ENCODE measurements around the gene CISTR.
A peak's percentile ranks its signal among the peaks of the same experiment; 100 is the strongest.

Gene CISTR

GRCh38 chr12:53713516-53713915 is 38.3 kb downstream of the CISTR start:
- DNase-seq, result no peak

DNA sequence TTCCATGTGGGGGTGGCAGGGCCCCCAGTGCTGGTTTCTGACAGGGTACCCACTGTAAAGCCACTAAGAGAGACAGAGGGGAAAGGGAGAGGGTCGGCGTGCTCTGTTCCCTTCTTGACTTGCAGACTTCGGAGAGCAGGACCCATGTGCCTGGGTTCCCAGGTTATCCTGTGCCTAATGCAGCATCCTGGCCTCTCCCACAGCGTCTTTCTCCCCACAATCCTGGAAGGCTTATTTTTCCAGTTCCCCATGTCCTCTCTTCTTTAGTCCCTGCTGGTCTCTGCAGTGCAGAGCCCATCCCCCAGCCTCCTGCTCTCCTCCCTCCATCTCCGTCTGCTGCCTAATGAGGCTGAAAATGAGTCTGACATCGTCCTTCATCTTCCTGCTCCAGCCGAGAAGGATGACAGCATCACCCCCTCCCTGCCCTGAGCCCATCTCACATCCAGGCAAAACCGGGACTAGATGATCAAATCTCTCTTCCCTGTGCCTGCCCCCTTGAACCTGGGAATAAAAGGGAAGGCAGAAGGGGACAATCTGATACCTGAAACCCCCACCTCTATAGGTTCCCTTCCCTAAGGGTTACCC is 39.6 kb downstream of the CISTR start:
- DNase-seq, result no peak

- DNase-seq, result no peak
Measured at GRCh38 chr12:53710091-53710490, 41.7 kb downstream of the CISTR start.

GRCh38 chr12:53709671-53710070 is 42.1 kb downstream of the CISTR start:
- DNase-seq, result no peak

DNA sequence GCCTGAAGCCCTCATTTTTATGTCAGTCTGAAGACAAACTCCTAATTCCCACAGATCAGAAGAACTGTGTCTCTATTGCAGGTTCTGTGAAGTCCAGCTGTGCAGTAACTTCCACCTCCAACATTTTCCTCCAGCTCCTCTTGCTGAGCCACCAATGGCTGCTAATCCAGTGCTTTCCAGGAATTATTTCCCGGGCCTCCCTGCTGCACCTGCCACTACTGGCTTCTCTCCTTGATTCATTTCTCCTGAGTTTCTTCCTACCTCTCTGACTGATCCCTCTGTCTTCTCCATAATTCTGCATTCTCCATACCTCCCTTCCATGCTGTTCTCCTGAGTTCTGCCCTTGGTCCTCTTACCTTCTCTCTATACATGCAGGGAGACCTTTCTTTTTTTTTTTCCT is 45.7 kb downstream of the CISTR start:
- no peak for DNase-seq

GRCh38 chr12:53703756-53704155 is 48.0 kb downstream of the CISTR start:
- no peak for DNase-seq

DNA sequence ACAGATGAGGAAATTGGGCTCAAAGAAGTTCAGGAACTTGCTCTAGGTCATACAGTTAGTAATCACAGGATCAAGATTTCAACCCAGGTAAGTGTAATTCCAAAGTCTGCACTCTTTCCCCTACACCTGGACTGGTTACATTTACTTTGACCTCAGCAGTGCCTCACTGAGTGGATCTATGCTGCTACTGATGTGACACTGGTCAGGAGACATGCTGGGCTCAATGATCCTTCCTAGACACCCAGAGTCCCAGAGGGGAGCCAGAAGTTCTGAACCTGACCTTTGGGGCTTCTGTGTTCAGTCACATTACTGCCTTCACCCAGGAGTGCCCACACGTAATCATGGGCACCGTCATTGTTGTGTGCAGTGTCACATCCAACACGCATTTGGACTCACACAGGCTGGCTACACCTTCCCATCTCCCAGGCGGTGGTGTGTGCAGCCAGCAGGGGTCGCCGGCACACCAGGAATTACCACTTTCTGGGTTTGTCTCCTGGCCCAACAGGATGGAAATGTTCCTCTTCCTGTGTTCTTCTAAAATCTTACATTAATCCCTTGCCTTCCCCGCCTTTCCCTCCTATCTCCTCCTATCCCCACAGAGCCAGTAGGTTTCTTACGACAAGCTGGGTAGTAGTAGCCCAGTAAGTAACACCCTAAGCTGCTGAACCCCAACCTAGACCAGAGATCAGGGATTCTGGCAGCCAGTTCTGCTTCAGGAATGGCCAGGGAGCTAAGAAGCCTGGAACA is 50.1 kb downstream of the CISTR start:
- DNase-seq, result peak; percentile 76

- DNase-seq, result no peak
Measured at GRCh38 chr12:53700567-53700966, 51.2 kb downstream of the CISTR start.

- DNase-seq, result no peak
Measured at GRCh38 chr12:53699678-53700025, 52.1 kb downstream of the CISTR start.

DNA sequence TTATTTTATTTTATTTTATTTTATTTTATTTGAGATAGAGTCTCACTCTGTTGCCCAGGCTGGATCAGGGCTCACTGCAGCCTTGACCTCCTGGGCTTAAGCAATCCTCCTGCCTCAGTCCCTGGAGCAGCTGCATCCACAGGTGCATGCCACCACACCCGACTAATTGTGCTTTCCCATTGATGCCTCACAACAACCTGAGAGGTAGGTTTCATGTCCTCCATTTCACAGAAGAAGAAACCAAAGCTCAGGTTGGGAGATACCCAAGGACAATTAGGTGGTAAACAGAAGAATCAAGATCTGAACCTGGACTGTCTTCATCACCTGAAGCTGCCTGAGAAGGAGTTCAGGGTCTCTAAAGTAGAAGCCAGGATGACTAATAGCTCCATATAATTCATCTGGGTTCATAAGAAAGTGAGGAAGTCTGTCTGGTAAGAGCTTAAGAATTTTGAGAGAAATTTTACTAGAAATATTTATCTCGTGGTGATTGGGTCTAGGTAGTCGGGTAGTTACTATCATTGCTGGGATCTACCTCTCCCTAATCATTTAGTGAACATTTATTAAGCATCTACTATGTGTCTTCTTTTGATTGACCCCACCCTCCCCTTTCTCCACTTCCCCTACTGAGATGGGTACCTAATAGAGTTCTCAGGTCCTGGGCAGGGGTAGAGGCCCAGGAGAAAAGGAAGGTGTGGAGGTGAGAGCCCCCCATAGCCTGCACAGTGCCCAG is 52.7 kb downstream of the CISTR start:
- no peak for DNase-seq

- DNase-seq, result no peak
Measured at GRCh38 chr12:53696655-53697331, 55.0 kb downstream of the CISTR start.

Measured in stimulated activated CD4-positive, alpha-beta T cell treated with anti-CD3 and anti-CD28 coated beads, Interleukin-1b, Interleukin-23, amount 100 ng/mL, for 48 hours (primary cell).